Liver (tissue), 9 donors: ENCODE results near the gene KCNC4. TPM values are rescaled to one million over a fixed set of nuclear protein-coding genes. Genes with fewer than 3 reads are reported as not detected.

Experiments
- DNase-seq: peaks from one replicate; pipeline ENCODE4 v3.0.0-alpha.2; 2017; ENCODE audit warnings: low spot score
- H3K27ac ChIP-seq, 2 donors: one replicate each; pipeline ENCODE4 v1.7.0; 2013; ENCODE audit warnings: inconsistent platforms in 2 of 2, low read length in 2 of 2, control low read depth in 1 of 2, low read depth in 1 of 2, mild to moderate bottlenecking in 1 of 2
- H3K27me3 ChIP-seq, 4 donors: one replicate each; pipeline versions ENCODE4 v1.6.1 to v1.7.0; 2013; ENCODE audit warnings: low read length in 3 of 4, inconsistent platforms in 1 of 4, mild to moderate bottlenecking in 1 of 4, moderate library complexity in 1 of 4; ENCODE audit not compliant: control insufficient read depth in 4 of 4, insufficient read depth in 4 of 4
- H3K36me3 ChIP-seq, 4 donors: one replicate each; pipeline versions ENCODE4 v1.6.1 to v1.7.0; 2013; ENCODE audit warnings: low read length in 3 of 4, mild to moderate bottlenecking in 3 of 4, low read depth in 1 of 4, moderate library complexity in 1 of 4; ENCODE audit not compliant: control insufficient read depth in 4 of 4, insufficient read depth in 3 of 4
- H3K4me1 ChIP-seq, 4 donors: one replicate each; pipeline versions ENCODE4 v1.6.1 to v1.7.0; 2013; ENCODE audit warnings: low read length in 3 of 4, mild to moderate bottlenecking in 3 of 4, moderate library complexity in 1 of 4; ENCODE audit not compliant: control insufficient read depth in 4 of 4, insufficient read depth in 4 of 4
- H3K4me3 ChIP-seq, 3 donors: one replicate each; pipeline versions ENCODE4 v1.6.1 to v1.7.0; 2013; ENCODE audit warnings: low read length in 3 of 3, control low read depth in 1 of 3, low read depth in 1 of 3, mild to moderate bottlenecking in 1 of 3
- H3K9ac ChIP-seq, 2 donors: one replicate each; pipeline ENCODE4 v1.7.0; 2013; ENCODE audit warnings: low read length in 2 of 2, mild to moderate bottlenecking in 2 of 2, moderate library complexity in 2 of 2, control low read depth in 1 of 2, low read depth in 1 of 2
- H3K9me3 ChIP-seq, 4 donors: one replicate each; pipeline versions ENCODE4 v1.6.1 to v1.7.0; 2013; ENCODE audit warnings: low read length in 3 of 4; ENCODE audit not compliant: control insufficient read depth in 4 of 4
- ATF3 ChIP-seq: IDR thresholded peaks from 2 replicates; pipeline ENCODE4 v1.6.1; 2016; ENCODE audit warnings: antibody characterized with exemption
- CTCF ChIP-seq: fragments of 150-350 bp; IDR thresholded peaks from 2 replicates; pipeline ENCODE4 v1.5.1; 2017; ENCODE audit warnings: improper control_type of control experiment, low read depth, low read length; ENCODE audit not compliant: missing input control
- EGR1 ChIP-seq, 2 donors: IDR thresholded peaks; 2 replicates each; pipeline ENCODE4 v1.6.1; 2016 to 2018; ENCODE audit warnings: antibody characterized with exemption in 2 of 2, low read depth in 2 of 2
- FOXA1 ChIP-seq: IDR thresholded peaks from 2 replicates; pipeline ENCODE4 v1.6.1; 2016; ENCODE audit warnings: antibody characterized with exemption
- GABPA ChIP-seq, 2 donors: IDR thresholded peaks in 1 of 2; conservative IDR thresholded peaks in 1 of 2; 2 replicates each; pipeline ENCODE4 v1.6.1; 2016; ENCODE audit warnings: antibody characterized with exemption in 2 of 2, mild to moderate bottlenecking in 1 of 2, moderate library complexity in 1 of 2
- HNF4G ChIP-seq: IDR thresholded peaks from 2 replicates; pipeline ENCODE4 v1.6.1; 2016; ENCODE audit warnings: antibody characterized with exemption
- NR2F2 ChIP-seq: IDR thresholded peaks from 2 replicates; pipeline ENCODE4 v1.6.1; 2016; ENCODE audit warnings: antibody characterized with exemption
- REST ChIP-seq: IDR thresholded peaks from 2 replicates; pipeline ENCODE4 v1.6.1; 2016; ENCODE audit warnings: antibody characterized with exemption, mild to moderate bottlenecking
- TAF1 ChIP-seq: conservative IDR thresholded peaks from 2 replicates; pipeline ENCODE4 v1.6.1; 2016; ENCODE audit warnings: antibody characterized with exemption, mild to moderate bottlenecking
- YY1 ChIP-seq: IDR thresholded peaks from 2 replicates; pipeline ENCODE4 v1.6.1; 2016; ENCODE audit warnings: antibody characterized with exemption, mild to moderate bottlenecking
- ZBTB33 ChIP-seq: IDR thresholded peaks from 2 replicates; pipeline ENCODE4 v1.6.1; 2016; ENCODE audit warnings: antibody characterized with exemption
- WGBS: extraction: QIAGEN DNeasy Blood & Tissue Kit; methylation state at CpG from one replicate; pipeline ENCODE4 v1.1.7; 2013; 5-methylcytosine and 5-hydroxymethylcytosine counted together
- polyA plus RNA-seq, 2 donors: library from polyadenylated mRNA; stranded (reverse) in 1 of 2; unstranded in 1 of 2; fragments of 200-250 nt in 1 of 2; fragments of >200 nt in 1 of 2; fragmentation: Nextera tagmentation in 1 of 2; extraction: Ambion mirVana in 1 of 2; gene quantifications; one replicate each; pipeline versions ENCODE4 v1.2.1 to v1.2.3, GENCODE V29; 2013 to 2015
- total RNA-seq, 2 donors: library from RNA; depleted of rRNA; stranded (reverse); fragments of >200 nt; gene quantifications; one replicate each; pipeline ENCODE4 v1.2.3, GENCODE V29; 2014
- donor health status: healthy.
- donor health status: healthy.
- donor health status: healthy.
- donor health status: healthy.
- donor health status: healthy.

KCNC4 gene
- total and polyA plus RNA-seq, 4 donors = 0.46 to 2.5 (median 1.5) TPM

GRCh38 chr1:110165761-110166231 is 44.3 kb upstream of the KCNC4 start:
- no peak for DNase-seq
- H3K36me3 ChIP-seq = no peaks in the 10 kb centered on the region
- no peaks in the 10 kb centered on the region for H3K4me1 ChIP-seq
- H3K27me3 ChIP-seq = no peaks in the 10 kb centered on the region
- no peaks in the 10 kb centered on the region for H3K9me3 ChIP-seq
- 81% methylated on average over 6 of the region's 6 CpGs for WGBS
- no peak overlapping the region for H3K9ac ChIP-seq
- no peak overlapping the region for H3K4me3 ChIP-seq
- TF ChIP-seq FOXA1 = no peak
- TF ChIP-seq CTCF = no peak
- TF ChIP-seq EGR1 (IDR thresholded peaks at IDR 0.05; ENCODE audit: low read depth in 2 of 2) = no peak
- no peak overlapping the region for H3K27ac ChIP-seq

- DNase-seq = no peak
- no peak overlapping the region for H3K27ac ChIP-seq
- no peaks in the 10 kb centered on the region for H3K4me1 ChIP-seq
- H3K4me3 ChIP-seq = no peak overlapping the region
- no peaks in the 10 kb centered on the region for H3K27me3 ChIP-seq
- H3K9ac ChIP-seq = no peak overlapping the region
- H3K36me3 ChIP-seq = no peaks in the 10 kb centered on the region
- H3K9me3 ChIP-seq = no peaks in the 10 kb centered on the region
- no peak for TF ChIP-seq ATF3
- no peak for TF ChIP-seq REST
- no peak for TF ChIP-seq TAF1
- TF ChIP-seq ZBTB33 = no peak
- TF ChIP-seq GABPA (IDR thresholded peaks at IDR 0.05 in 1 of 2, conservative IDR thresholded peaks at IDR 0.05 in 1 of 2) = no peak
- no peak for TF ChIP-seq YY1
- TF ChIP-seq NR2F2 = no peak
- TF ChIP-seq HNF4G = no peak
- 87% methylated on average over 11 of the region's 11 CpGs for WGBS
These were observed 43.3 kb upstream of the KCNC4 start for GRCh38 chr1:110166861-110167260.
